ENCODE data around the gene PCGF3.
"Not testable (repeated sequence)": the region's sequence is repeated elsewhere in the genome, so short reads cannot be mapped to it uniquely, and the experiment has no call there.

Gene PCGF3

DNA sequence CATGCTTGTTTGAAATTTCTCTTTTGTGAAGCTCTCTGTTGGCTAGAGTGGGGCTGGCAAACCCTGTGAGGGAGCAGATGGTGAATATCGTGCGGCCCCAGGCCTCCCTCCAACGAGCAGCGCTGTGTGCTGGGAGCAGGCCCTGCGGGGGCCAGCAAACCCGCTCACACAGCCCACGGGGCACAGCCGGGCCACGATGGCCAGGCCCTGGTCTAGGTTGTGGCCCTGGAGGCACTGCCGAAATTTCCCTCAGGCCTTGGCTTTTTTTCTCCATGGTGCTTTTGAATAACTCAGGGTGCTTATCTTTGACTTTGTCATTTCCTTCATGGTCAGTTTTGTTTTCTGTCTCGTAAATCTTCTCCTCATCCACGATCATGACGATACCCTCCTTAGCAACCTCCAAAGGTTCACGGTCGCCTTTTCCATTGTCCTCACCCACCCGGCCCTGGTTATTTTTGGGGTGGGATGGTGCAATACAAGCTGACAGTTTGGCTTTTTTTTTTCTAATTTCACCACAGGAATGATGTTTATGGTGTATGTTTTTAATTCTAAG, 20.7 kb downstream of the PCGF3 start:
- DNase-seq, result no peak

DNA sequence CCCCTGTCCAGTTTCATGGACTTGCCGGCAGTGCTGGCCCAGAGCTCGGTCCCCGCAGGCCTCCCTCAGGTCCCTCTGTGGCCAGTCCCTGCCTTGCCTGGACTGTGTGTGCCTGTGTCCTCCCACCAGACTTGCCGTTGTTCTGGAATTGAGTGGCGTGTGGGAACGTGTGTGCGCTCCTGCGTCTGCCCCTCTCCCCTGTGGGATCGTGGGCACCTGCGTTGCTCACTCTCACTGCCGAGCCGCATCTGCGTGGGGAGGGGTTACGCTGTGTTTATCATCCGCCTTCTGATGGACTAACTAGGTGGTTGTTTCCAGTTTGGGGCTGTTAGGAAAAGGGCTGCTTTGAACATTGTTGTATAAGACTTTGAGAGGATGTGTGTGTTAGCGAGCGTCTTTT, 21.2 kb downstream of the PCGF3 start:
- no peak for DNase-seq

DNA sequence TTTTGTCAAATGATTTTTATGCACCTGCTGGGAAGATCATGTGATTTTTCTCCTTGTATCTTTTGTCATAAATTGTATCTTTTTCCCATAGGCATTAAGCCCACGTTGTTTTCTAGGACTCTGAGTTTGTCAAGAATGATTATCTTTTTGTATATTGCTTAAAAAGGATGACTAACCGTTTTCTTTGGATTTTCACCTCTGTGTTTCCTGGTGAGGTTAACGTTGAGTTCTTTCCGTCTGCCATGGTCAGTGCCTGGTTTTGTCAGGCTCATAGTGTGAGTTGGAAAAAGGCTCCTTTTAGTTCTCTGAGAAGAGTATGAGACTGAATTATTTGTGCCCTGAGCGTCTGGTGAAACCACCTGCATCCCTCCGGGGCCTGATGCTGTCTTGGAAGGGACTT, 21.9 kb downstream of the PCGF3 start:
- no peak for DNase-seq

DNA sequence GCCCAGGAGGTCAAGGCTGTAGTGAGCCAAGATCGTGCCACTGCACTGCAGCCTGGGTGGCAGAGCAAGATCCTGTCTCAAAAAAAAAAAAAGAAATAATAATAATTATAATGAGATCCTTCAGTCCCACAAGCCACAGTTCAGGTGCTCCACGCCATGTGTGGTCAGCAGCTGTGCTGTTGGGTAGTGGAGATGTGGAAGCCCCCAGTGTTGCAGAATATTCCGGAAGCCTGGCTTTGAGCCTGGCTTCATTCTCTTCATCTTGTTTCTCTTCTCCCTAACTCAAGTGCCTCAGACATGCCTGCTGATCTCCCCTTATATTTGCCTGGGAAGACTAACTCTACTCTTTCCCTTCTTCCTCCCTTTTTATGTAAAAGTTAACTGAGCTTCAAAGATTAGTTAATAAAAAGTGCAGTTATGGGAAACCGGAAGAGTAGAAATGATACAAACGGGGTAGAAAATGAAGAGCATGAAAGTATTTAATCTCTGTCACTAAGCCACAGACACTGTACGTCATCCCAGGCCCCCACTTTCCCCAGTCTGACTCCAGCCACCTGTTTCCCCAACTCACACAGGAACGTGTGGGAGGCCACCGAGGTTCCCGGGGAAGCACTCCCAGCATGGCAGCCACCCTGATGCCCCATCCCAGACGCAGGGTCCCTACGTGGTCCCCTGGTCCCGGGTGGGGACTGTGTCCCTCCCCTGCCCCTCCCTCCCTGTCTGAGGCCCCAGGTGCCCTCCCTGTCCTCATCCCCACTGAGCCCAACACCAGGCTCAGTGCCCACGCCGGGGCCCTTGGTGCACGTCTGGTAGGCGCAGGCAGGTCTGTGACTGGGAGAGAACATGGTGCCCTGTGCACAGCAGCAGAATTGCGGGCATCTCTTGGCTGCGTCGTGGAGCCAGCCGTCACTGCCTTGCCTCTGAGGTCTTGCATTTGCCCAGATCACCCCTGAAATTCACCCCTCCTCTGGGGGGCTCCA, 24.0 kb downstream of the PCGF3 start:
- no peak for DNase-seq

DNA sequence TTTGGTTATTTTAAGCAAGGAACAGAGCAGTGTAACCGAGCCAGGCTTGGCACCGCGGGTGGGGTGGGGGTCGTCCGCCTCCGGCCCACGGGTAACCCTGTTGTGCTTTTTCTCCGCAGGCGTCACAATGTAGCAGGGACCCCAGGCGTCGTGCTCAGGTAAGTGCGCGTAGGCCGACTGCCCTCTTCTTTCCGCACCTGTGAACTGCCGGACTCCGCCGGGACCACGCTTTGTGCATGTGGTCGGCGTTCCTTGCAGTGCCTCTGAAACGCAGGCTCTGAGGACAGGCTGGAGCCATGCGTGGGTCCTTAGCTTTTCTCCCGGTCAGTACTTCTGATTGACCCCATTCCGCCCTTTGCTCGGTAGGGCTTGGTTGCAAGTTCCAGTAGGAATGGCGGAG, 24.9 kb downstream of the PCGF3 start:
- DNase-seq, result no peak

DNA sequence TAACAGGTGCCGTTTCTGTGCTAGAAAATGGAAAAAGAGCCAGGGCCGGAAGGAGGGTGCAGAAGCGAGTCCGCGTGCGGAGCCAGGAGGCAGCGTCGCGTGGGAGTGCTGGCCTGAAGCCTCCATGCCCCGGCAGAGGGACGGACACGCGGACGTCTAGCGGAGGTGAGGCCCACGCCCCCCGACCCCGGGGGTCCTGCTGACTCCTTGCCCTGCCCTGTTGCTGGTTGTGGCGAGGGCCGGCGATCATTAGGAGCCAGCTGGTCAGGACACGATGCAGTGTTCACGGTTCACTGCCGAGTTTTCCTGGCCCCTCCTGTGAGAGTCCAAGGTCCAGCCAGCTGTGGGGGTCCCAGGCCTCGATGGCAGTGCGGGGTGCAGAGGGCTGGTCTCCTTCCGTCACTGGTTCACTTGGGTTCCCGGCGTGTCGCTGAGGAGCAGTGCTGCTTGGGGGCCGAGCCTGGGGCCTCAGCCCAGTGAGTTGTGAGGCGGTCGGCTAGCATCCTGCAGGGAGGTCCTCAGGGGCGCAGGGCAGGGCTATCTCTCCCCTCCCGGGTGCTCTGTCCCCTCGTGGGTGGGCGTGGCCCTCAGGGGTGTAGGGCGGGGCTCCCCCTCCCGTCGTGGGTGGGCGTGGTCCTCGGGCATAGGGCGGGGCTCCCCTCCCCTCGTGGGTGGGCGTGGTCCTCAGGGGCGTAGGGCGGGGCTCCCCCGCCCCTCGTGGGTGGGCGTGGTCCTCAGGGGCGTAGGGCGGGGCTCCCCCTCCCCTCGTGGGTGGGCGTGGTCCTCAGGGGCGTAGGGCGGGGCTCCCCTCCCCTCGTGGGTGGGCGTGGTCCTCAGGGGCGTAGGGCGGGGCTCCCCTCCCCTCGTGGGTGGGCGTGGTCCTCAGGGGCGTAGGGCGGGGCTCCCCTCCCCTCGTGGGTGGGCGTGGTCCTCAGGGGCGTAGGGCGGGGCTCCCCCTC, 25.6 kb downstream of the PCGF3 start:
- DNase-seq, result not testable (repeated sequence)

DNA sequence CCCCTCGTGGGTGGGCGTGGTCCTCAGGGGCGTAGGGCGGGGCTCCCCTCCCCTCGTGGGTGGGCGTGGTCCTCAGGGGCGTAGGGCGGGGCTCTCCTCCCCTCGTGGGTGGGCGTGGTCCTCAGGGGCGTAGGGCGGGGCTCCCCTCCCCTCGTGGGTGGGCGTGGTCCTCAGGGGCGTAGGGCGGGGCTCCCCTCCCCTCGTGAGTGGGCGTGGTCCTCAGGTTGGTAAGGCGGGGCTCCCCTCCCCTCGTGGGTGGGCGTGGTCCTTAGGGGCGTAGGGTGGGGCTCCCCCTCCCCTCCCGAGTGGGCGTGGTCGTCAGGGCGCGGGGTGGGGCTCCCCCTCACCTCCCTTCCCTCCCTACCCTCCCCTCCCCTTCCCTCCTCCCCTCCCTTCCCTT, 26.3 kb downstream of the PCGF3 start:
- DNase-seq, result not testable (repeated sequence)

DNA sequence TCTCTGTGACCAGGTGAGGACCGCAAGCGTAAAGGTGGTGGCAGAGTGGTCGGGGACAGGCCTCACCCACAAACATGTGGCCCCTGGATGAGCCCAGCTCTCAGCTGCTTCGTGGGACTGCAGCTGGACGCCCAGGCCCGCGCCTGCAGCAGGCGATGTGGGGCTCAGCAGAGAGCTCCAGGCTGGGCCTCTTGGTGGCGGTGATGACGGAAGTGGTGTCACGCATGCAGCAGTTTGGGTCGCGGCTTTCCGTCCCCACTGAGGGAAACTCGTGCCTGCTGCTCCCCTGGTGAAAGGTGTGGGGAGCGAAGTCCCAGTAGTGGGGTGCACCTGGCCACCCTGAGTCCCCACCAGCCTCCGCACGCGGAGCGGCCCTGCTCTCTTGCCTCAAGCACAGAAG, 26.9 kb downstream of the PCGF3 start:
- no peak for DNase-seq

DNA sequence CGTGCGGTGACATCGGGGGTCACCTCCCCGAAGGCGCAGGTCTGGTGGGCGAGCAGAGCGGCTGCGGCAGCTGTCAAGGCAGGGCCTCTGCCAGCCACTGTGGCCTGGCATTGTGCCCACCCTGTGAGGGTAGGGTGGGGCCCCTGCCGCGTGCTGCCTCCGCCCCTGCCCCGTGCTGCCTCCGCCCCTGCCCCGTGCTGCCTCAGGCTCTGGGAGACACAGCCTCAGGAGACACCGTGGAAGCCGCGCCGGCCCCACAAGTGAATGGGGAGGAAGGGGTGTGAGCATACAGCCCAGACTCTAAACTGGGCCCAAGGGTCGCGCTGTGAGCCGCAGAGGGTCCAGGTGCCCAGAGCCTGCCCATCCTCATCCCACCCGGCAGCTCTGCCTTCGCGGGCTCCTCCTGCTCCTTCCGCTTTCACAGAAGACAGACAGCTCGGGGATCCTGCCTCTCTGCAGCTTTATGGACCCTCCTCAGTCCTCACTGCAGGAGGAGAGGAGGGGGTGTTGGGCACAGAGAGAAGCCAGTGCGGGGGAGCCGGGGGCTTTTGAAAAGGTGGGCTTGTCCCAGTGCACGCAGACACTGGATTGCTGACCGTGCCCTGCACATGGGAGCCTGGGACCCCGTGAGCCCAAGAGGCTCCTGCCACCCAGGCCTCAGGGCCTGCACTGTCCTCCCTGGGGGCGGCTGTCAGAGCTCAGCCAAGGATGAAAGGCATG, 27.4 kb downstream of the PCGF3 start:
- DNase-seq, result no peak

DNA sequence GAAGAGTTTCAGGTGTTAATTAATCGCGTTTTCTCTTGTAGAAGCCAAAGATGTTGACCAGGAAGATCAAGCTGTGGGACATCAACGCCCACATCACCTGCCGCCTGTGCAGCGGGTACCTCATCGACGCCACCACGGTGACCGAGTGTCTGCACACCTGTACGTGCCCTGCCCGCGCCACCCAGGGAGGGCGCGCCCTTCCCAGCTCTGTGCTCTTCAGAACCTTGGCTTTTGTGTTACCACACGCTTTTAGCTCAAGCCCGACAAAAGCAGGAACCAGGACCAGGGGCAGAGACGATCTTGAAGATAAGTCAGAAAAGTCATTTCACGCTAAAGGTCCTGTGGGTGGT, 28.0 kb downstream of the PCGF3 start:
- DNase-seq, result no peak

DNA sequence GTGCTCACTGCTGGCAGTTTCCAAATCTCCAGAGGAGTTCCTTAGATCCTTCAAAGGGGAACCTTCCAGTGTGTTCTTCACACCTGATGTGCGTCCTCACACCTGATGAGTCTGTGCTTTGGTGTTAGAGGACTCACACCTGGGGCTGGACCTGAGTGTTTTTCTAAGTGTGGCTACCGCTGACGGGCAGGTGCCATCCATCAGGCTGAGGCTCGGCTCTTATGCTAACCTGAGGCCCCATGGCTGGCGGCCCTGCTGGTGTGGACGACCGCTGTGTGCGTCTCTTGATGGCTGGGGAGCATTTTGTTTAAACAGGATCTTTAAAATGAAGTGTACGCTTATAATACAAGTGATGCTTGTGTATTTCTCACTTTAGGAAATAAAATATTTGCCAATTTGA, 28.4 kb downstream of the PCGF3 start:
- no peak for DNase-seq

DNA sequence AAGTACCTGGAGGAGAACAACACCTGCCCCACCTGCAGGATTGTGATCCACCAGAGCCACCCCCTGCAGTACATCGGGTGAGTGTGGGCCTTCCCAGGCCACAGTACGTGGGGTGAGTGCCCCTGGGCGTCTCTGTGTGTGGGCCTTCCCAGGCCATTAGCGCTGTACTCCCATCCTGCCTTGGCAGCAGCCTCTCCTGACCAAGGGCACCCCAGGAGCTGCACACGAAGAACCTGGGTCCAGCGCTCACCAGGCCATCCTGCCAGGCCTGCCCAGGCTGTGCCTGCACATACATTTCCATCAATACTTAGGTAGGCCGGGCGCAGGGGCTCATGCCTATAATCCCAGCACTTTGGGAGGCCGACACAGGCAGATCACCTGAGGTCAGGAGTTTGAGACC, 29.3 kb downstream of the PCGF3 start:
- DNase-seq, result no peak

DNA sequence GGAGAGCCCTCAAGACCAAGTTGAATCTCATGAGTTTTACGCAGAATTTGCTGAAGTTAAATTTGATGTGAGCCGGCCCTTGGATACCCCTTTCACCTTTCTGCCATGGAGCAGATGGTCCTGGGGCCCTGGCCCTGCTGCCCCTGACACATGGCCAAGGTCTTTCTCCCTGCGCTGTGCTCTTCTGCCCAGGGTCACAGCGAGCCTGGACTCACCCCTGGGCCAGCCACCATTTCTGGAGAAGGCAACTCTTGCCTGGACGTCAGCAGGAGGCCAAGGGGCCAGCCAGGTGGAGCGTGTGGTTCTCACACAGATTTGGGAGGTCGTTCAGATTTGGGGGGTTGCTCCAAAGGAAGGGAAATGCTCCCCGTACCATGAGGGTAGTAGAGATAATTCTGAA, 30.0 kb downstream of the PCGF3 start:
- DNase-seq, result no peak

DNA sequence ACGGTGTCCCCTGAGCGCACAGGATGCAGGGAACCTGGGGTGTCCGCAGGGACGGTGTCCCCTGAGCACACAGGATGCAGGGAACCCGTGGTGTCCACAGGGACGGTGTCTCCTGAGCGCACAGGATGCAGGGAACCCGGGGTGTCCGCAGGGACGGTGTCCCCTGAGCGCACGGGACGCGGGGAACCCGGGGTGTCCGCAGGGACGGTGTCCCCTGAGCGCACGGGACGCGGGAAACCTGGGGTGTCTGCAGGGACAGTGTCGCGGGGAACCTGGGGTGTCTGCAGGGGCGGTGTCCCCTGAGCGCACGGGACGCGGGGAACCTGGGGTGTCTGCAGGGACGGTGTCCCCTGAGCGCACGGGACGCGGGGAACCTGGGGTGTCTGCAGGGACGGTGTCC, 30.9 kb downstream of the PCGF3 start:
- DNase-seq, result not testable (repeated sequence)

DNA sequence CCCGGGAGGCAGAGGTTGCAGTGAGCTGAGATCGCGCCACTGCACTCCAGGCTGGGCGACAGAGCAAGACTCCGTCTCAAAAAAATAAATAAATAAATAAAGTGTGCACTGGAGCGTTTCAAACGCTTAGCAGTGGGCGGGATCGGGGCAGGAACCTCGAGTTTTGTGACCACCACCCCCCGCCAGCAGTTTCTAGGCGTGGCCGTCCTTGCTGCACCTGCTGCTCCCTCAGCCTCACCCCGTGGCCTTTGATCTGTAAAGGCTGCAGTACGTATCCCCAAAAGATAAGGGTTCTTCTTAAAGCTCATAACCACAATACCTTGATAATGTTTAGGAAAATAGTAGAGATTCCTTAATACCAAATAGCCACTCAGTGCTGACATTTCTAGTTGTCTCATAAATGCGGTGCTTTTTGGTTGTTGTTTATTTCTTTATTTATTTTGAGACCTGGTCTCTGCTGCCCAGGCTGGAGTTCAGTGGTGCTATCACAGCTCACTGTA, 33.2 kb downstream of the PCGF3 start:
- no peak for DNase-seq

DNA sequence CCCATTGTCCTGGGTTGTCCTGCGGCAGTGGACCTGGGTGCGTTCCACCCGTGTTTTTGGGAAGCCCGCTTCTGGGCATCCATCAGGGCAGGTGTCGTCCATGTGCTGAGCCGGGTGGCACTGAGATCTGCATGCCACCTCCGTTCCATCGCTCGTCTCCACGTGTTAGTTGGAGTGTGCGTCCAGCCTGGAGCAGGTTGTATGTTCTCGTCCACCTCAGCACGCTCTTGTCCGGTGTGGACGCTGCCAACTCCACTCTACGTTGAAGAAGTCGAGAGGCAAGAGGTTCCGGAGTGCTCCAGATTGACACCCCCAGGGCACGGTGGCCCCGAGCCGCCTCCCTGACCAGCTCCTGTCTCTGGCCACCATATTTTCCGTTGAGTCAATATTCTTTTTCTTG, 33.9 kb downstream of the PCGF3 start:
- no peak for DNase-seq

DNA sequence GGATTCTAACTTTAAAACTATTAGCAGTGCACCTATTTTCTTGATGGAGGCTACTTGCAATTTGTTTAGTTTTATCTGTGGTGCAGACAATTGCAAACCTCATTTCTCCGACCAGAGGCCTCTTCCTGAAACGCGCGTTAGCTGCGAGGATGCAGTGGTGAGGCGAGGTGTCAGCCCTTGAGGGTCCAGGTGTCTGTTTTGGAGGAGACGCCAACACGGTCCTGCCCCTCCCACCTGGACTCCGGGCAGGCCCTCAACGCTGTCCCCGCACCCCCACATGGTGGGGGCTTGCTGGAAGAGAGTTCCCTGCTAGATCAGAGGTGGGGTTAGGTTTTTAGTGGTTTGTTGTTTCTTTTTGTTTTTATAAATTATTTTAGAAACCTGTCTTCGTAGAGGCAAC, 34.4 kb downstream of the PCGF3 start:
- DNase-seq, result no peak

DNA sequence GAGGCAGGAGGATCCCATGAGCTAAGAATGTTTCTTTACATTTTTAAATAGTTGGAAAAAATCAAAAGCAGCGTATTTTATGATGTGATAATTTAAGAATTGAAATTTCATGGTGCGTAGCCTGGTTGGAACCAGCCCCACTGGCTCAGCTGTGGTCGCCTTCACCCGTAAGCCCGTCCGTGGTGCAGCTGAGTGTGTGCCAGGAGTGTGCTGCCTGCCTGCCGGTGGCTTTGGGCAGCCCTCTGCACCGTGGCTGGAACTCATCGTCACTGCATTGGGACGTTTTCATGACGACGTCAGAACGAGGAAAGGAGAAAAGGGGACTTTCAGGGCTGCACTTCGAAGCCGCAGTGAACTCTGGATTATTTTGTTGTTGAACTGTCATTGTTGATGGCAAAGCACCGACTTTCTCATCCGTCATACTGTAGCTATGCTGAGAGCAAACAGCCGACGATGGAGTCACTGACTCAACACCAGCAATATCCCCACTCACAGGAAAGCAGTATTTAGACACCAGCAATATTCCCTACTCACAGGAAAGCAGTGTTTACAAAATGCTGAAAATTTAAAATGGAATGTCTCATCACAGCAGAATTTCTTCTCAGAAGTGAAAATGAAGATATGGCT, 35.1 kb downstream of the PCGF3 start:
- no peak for DNase-seq

DNA sequence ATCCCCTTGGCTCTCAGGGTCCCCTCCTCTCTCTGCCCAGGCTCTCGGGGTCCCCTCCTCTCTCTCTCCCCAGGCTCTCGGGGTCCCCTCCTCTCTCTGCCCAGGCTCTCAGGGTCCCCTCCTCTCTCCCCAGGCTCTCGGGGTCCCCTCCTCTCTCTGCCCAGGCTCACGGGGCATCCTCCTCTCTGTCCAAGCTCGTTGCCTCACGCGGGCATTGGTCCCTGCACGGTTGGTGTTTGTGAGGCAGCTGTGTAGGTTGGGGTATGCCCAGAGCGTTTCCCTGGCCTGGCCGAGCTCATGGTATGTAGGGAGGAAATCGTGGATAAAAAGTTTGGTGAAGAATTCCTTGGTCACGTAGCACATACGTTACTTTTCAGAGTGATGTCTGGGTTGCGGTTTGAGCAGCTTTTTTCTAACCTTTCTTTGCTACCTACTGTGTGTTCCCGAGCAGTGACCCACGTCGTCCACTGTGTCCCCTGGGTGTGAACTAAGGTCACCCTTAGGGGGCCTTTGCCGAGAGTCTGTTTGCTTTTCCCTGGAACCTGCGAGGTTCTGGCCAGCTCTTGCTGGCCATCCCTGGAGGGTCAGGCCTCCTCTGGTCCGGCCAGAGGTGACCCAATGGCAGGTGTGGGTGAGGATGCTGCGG, 36.6 kb downstream of the PCGF3 start:
- no peak for DNase-seq

DNA sequence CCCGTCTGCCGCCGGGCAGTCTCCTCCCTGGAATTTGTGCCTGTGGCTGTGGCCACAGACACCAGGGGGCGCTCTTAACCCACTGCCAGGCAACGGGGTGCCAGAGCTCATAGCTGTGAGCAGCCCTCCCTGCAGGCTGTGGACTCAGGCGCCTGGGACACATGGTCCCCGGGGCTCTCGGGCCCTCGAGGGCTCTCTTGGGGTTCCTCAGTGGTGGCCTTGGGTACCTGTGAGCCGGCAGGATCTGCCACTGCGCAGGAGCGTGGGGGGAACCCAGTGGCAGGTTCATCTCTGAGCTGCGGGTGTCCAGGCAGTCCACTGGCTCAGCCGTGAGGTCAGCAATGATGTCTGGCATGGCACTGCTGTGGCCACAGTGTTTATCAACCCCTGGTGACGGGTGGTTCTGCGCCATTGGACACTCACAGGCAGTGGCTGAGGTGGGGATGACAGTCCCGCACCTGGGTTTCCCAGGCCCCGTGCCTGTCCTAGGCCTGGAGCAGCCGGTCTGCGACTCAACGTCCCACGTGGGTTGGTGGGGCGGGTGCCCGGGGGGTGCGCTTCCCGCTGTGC, 37.2 kb downstream of the PCGF3 start:
- DNase-seq, result peak in 1 of 2 experiments; percentile 30
